Stimulated activated CD4-positive, alpha-beta T cell treated with anti-CD3 and anti-CD28 coated beads, TNF-alpha, amount 100 ng/mL, for 24 hours (primary cell): ENCODE results near the gene SLC38A1.

ENCODE experiments used
- DNase-seq, 3 experiments: peaks; one replicate each; pipeline ENCODE4 v3.0.0-alpha.2; 2020; ENCODE audit warnings: low read depth in 3 of 3

The SLC38A1 gene

GRCh38 chr12:46230983-46231382, 37.9 kb downstream of the SLC38A1 start:
- DNase-seq, result no peak

GRCh38 chr12:46230306-46230705, 38.5 kb downstream of the SLC38A1 start:
- no peak for DNase-seq

- DNase-seq, result no peak
Observed at GRCh38 chr12:46227616-46228015, 41.2 kb downstream of the SLC38A1 start.

GRCh38 chr12:46224386-46224785, 44.5 kb downstream of the SLC38A1 start:
- no peak for DNase-seq

- no peak for DNase-seq
Observed at GRCh38 chr12:46223047-46223446, 45.8 kb downstream of the SLC38A1 start.

- DNase-seq, result no peak
Observed at GRCh38 chr12:46222636-46223035, 46.2 kb downstream of the SLC38A1 start.

GRCh38 chr12:46221255-46222128, 47.4 kb downstream of the SLC38A1 start:
- DNase-seq, result no peak

GRCh38 chr12:46219877-46220655, 48.8 kb downstream of the SLC38A1 start:
- DNase-seq, result peak in 2 of 3 experiments; percentile 45 to 57

GRCh38 chr12:46219132-46219876, 49.5 kb downstream of the SLC38A1 start:
- no peak for DNase-seq

GRCh38 chr12:46218322-46219095, 50.3 kb downstream of the SLC38A1 start:
- DNase-seq, result no peak

GRCh38 chr12:46217541-46218321, 51.1 kb downstream of the SLC38A1 start:
- no peak for DNase-seq

- DNase-seq, result peak; percentile 59 to 68 (median 66)
Observed at GRCh38 chr12:46214668-46215436, 54.0 kb downstream of the SLC38A1 start.

GRCh38 chr12:46212108-46212982, 56.5 kb downstream of the SLC38A1 start:
- no peak for DNase-seq

- no peak for DNase-seq
Observed at GRCh38 chr12:46210873-46211439, 57.9 kb downstream of the SLC38A1 start.

- peak; percentile 58 to 76 (median 69) for DNase-seq
Observed at GRCh38 chr12:46209914-46210872, 58.6 kb downstream of the SLC38A1 start.

GRCh38 chr12:46209170-46209569, 59.7 kb downstream of the SLC38A1 start:
- no peak for DNase-seq

GRCh38 chr12:46208370-46208769, 60.5 kb downstream of the SLC38A1 start:
- DNase-seq, result no peak
